Neural cell (in vitro differentiated cells): ENCODE results near the gene ACACA.

Experiments
- CTCF ChIP-seq: fragments of 450-650 bp; IDR thresholded peaks from 2 replicates; pipeline ENCODE4 v1.5.1; 2014; ENCODE audit warnings: antibody characterized with exemption, mild to moderate bottlenecking, moderate library complexity; ENCODE audit not compliant: poor library complexity, severe bottlenecking
- EZH2 ChIP-seq: fragments of 200-600, 300-800 bp; shearing (Covaris generic), sonication (generic); IDR thresholded peaks from 2 replicates; pipeline ENCODE4 v1.6.1; 2014; ENCODE audit warnings: antibody characterized with exemption, low read length, borderline replicate concordance, mild to moderate bottlenecking; ENCODE audit not compliant: insufficient read depth, poor library complexity, severe bottlenecking
- POLR2AphosphoS5 ChIP-seq: IDR thresholded peaks from 2 replicates; pipeline ENCODE4 v1.6.1; 2012
- REST ChIP-seq: IDR thresholded peaks from 2 replicates; pipeline ENCODE4 v1.6.1; 2012; ENCODE audit warnings: borderline replicate concordance

DNA sequence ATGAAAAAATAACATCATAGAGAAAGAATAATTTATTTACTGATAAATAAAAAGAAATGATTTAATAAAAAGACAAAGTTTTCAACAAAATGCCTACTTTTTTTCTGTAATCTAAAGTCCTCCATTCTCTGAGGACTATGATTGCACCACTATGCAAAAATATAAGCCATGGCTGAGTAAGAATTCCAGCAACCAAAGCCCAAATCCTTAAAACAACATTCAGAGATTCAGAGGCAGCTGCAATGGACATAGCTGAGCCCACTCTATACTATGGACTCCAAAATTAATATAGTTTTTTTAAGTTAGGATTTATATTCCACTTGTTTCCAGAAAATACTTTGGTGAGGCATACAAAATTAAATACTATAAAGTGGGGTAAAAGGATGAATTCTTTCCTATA is 200.3 kb downstream of the ACACA start:
- no peak for TF ChIP-seq CTCF
- no peak for TF ChIP-seq EZH2
- no peak for TF ChIP-seq REST
- TF ChIP-seq POLR2AphosphoS5: no peak
